H1 (cell line): ENCODE measurements around the gene ZNF211.

Source experiments
- CHD7 ChIP-seq: fragments of 300-600 bp; sonication (generic); IDR thresholded peaks from 2 replicates; pipeline ENCODE4 v1.7.1; 2012; ENCODE audit warnings: low read length, moderate library complexity, mild to moderate bottlenecking, inconsistent platforms; ENCODE audit not compliant: insufficient replicate concordance
- CTCF ChIP-seq, 3 experiments: IDR thresholded peaks; 1 replicate in 2 of 3; 2 replicates in 1 of 3; pipeline versions ENCODE4 v1.5.1 to v1.6.1; 2011; ENCODE audit warnings: low read length in 3 of 3, mild to moderate bottlenecking in 3 of 3, inconsistent platforms in 2 of 3, low read depth in 1 of 3, moderate library complexity in 1 of 3; ENCODE audit not compliant: insufficient read depth in 1 of 3; ENCODE audit errors: control extremely low read depth in 1 of 3
- EP300 ChIP-seq, 2 experiments: IDR thresholded peaks; 1 replicate in 1 of 2; 2 replicates in 1 of 2; pipeline ENCODE4 v1.6.1; 2011 to 2012; ENCODE audit warnings: low read depth in 2 of 2, low read length in 2 of 2, mild to moderate bottlenecking in 2 of 2, borderline replicate concordance in 1 of 2, inconsistent platforms in 1 of 2, moderate library complexity in 1 of 2
- EZH2 ChIP-seq: fragments of 200-600 bp; sonication (generic); IDR thresholded peaks from 2 replicates; pipeline ENCODE4 v1.7.1; 2012; ENCODE audit warnings: low read depth, mild to moderate bottlenecking, moderate library complexity, low read length, inconsistent platforms; ENCODE audit not compliant: severe bottlenecking
- MAX ChIP-seq: IDR thresholded peaks from 2 replicates; pipeline ENCODE4 v1.6.1; 2012; ENCODE audit warnings: inconsistent platforms
- NRF1 ChIP-seq: IDR thresholded peaks from 2 replicates; pipeline ENCODE4 v1.6.1; 2011; ENCODE audit warnings: mild to moderate bottlenecking, low read depth, low read length, improper control_type of control experiment
- POLR2A ChIP-seq, 2 experiments: IDR thresholded peaks; 1 replicate in 1 of 2; 2 replicates in 1 of 2; pipeline ENCODE4 v1.6.1; 2011; ENCODE audit warnings: low read depth in 2 of 2, low read length in 2 of 2, mild to moderate bottlenecking in 2 of 2; ENCODE audit errors: control extremely low read depth in 1 of 2
- SIN3A ChIP-seq, 2 experiments: IDR thresholded peaks in 1 of 2; conservative IDR thresholded peaks in 1 of 2; 2 replicates each; pipeline ENCODE4 v1.6.1; 2011 to 2012; ENCODE audit warnings: low read length in 2 of 2, improper control_type of control experiment in 1 of 2, low read depth in 1 of 2, mild to moderate bottlenecking in 1 of 2
- SP4 ChIP-seq: IDR thresholded peaks from 2 replicates; pipeline ENCODE4 v1.6.1; 2012; ENCODE audit warnings: low read length, inconsistent platforms
- TAF1 ChIP-seq: IDR thresholded peaks from 2 replicates; pipeline ENCODE4 v1.6.1; 2011; ENCODE audit warnings: mild to moderate bottlenecking, low read depth, low read length
- USF2 ChIP-seq: IDR thresholded peaks from 2 replicates; pipeline ENCODE4 v1.6.1; 2011; ENCODE audit warnings: low read length, improper control_type of control experiment
- ZNF274 ChIP-seq: IDR thresholded peaks from 2 replicates; pipeline ENCODE4 v1.7.0; 2012; ENCODE audit warnings: low read length, borderline replicate concordance; ENCODE audit errors: extremely low read depth

GRCh38 chr19:57633832-57634131, 814 bp downstream of the ZNF211 start:
- no peak for TF ChIP-seq USF2
- TF ChIP-seq CTCF (IDR thresholded peaks at IDR 0.05; ENCODE audit: control extremely low read depth in 1 of 3, insufficient read depth in 1 of 3, low read depth in 1 of 3, low read length in 3 of 3), result no peak
- TF ChIP-seq SIN3A (conservative IDR thresholded peaks at IDR 0.05 in 1 of 2, IDR thresholded peaks at IDR 0.05 in 1 of 2; ENCODE audit: low read depth in 1 of 2, low read length in 2 of 2), result no peak
- TF ChIP-seq TAF1, result no peak
- no peak for TF ChIP-seq ZNF274
- TF ChIP-seq POLR2A (IDR thresholded peaks at IDR 0.05; ENCODE audit: control extremely low read depth in 1 of 2, low read depth in 2 of 2, low read length in 2 of 2), result no peak
- no peak for TF ChIP-seq CHD7
- no peak for TF ChIP-seq MAX
- no peak for TF ChIP-seq EZH2
- TF ChIP-seq NRF1, result no peak
- TF ChIP-seq EP300 (IDR thresholded peaks at IDR 0.05; ENCODE audit: borderline replicate concordance in 1 of 2, low read depth in 2 of 2, low read length in 2 of 2), result no peak
- TF ChIP-seq SP4, result no peak
